Liver (tissue), 3 donors: ENCODE data around the gene PARD6G.

Experiments used
- CTCF ChIP-seq: fragments of 150-350 bp; IDR thresholded peaks from 2 replicates; pipeline ENCODE4 v1.5.1; 2017; ENCODE audit warnings: improper control_type of control experiment, low read depth, low read length; ENCODE audit not compliant: missing input control
- EGR1 ChIP-seq, 2 donors: IDR thresholded peaks; 2 replicates each; pipeline ENCODE4 v1.6.1; 2016 to 2018; ENCODE audit warnings: antibody characterized with exemption in 2 of 2, low read depth in 2 of 2
- REST ChIP-seq: IDR thresholded peaks from 2 replicates; pipeline ENCODE4 v1.6.1; 2016; ENCODE audit warnings: antibody characterized with exemption, mild to moderate bottlenecking
- SP1 ChIP-seq: IDR thresholded peaks from 2 replicates; pipeline ENCODE4 v1.6.1; 2018; ENCODE audit warnings: antibody characterized with exemption, mild to moderate bottlenecking
- TAF1 ChIP-seq: conservative IDR thresholded peaks from 2 replicates; pipeline ENCODE4 v1.6.1; 2016; ENCODE audit warnings: antibody characterized with exemption, mild to moderate bottlenecking
- YY1 ChIP-seq: IDR thresholded peaks from 2 replicates; pipeline ENCODE4 v1.6.1; 2016; ENCODE audit warnings: antibody characterized with exemption, mild to moderate bottlenecking
- TF ChIP-seq, protein P1 (sequence below): IDR thresholded peaks from 2 replicates; pipeline ENCODE4 v1.6.1; 2016; ENCODE audit warnings: antibody characterized with exemption
- donor health status: healthy.
- donor health status: healthy.

DNA sequence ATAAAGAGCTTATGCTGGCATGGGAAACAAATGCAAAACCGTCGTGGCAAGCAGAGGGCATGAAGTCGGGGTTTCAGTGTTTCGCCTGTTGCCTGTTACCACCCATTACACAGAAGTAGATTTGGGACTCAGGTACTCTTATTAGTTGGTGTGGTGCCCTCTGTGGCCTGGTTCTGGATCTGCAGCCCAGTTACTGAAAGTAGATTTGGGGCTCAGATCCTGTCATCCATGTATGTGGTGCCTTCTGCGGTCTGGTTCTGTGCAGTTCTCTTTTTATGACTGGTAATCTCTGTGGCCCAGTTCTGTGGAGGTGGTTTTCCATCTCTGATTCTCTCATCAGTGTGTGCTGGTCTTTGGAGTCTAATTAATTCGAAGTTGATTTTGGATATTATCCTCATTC, 93.0 kb downstream of the PARD6G start:
- TF ChIP-seq CTCF, result peak; percentile 37
- no peak for TF ChIP-seq TAF1
- TF ChIP-seq EGR1 (IDR thresholded peaks at IDR 0.05; ENCODE audit: low read depth in 2 of 2), result no peak
- TF ChIP-seq, protein P1, sequence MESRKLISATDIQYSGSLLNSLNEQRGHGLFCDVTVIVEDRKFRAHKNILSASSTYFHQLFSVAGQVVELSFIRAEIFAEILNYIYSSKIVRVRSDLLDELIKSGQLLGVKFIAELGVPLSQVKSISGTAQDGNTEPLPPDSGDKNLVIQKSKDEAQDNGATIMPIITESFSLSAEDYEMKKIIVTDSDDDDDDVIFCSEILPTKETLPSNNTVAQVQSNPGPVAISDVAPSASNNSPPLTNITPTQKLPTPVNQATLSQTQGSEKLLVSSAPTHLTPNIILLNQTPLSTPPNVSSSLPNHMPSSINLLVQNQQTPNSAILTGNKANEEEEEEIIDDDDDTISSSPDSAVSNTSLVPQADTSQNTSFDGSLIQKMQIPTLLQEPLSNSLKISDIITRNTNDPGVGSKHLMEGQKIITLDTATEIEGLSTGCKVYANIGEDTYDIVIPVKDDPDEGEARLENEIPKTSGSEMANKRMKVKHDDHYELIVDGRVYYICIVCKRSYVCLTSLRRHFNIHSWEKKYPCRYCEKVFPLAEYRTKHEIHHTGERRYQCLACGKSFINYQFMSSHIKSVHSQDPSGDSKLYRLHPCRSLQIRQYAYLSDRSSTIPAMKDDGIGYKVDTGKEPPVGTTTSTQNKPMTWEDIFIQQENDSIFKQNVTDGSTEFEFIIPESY, result no peak
- no peak for TF ChIP-seq REST
- no peak for TF ChIP-seq YY1
- no peak for TF ChIP-seq SP1
